ENCODE measurements around the gene IFNLR1.

DNA sequence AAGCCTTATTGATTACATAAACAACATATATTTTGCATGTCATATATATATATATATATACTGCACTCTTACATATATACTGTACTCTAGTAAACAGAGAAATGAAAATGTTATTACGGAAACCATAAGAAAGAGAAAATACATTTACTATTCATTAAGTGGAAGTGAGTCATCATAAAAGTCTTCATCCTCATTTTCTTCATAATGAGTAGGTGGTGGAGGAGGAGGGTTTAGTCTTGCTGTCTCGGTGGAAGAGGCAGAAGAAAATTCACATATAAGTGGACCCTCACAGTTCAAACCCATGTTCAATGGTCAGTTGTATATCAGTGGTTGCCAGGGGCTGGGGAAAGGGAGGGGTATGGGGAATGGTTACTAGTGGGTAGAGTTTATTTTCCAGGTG is 8.0 kb upstream of the IFNLR1 start:
- TF ChIP-seq, protein P1, sequence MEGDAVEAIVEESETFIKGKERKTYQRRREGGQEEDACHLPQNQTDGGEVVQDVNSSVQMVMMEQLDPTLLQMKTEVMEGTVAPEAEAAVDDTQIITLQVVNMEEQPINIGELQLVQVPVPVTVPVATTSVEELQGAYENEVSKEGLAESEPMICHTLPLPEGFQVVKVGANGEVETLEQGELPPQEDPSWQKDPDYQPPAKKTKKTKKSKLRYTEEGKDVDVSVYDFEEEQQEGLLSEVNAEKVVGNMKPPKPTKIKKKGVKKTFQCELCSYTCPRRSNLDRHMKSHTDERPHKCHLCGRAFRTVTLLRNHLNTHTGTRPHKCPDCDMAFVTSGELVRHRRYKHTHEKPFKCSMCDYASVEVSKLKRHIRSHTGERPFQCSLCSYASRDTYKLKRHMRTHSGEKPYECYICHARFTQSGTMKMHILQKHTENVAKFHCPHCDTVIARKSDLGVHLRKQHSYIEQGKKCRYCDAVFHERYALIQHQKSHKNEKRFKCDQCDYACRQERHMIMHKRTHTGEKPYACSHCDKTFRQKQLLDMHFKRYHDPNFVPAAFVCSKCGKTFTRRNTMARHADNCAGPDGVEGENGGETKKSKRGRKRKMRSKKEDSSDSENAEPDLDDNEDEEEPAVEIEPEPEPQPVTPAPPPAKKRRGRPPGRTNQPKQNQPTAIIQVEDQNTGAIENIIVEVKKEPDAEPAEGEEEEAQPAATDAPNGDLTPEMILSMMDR (IDR thresholded peaks at IDR 0.05 in 4 of 5, conservative IDR thresholded peaks at IDR 0.05 in 1 of 5) = no peak
- TF ChIP-seq POLR2A (IDR thresholded peaks at IDR 0.05) = no peak

All from gastrocnemius medialis (tissue), 4 donors.